Activated T-cell treated with anti-CD3 and anti-CD28 coated beads for 24 hours (primary cell): ENCODE results near the gene PRRX1.

Source experiments
- DNase-seq: peaks from one replicate; pipeline ENCODE4 v3.0.0-alpha.2; 2020; ENCODE audit warnings: low read depth

PRRX1 gene

GRCh38 chr1:170664093-170664827, at the start of gene PRRX1:
PRRX1 (plus strand) TSS chr1:170664131; CDS start chr1:170664219, 88 bp downstream.
- no peak for DNase-seq

GRCh38 chr1:170617591-170618330, 46.2 kb upstream of the PRRX1 start:
- DNase-seq: no peak

GRCh38 chr1:170618421-170618820, 45.5 kb upstream of the PRRX1 start:
- no peak for DNase-seq

GRCh38 chr1:170619241-170620028, 44.5 kb upstream of the PRRX1 start:
- no peak for DNase-seq

GRCh38 chr1:170620164-170620563, 43.8 kb upstream of the PRRX1 start:
- DNase-seq: no peak

GRCh38 chr1:170623171-170623570, 40.8 kb upstream of the PRRX1 start:
- no peak for DNase-seq

DNA sequence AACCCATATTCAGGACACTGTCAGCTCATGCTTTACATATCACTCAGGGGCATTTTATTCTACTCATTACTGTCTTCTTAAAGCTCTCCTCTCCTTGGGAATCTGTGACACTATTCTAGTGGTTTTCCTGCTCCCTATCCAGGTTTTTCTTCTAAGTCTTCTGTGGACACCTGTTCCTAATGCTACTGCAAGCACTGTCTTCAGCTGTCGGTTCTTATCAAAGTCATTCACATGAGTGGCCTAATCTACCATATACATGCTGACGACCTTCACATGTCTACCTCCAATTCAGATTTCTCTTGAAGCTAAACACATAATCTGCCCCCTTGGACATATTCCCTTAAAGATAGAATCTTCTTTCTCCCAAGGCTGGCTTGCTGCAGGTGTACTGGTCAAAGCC, 39.8 kb upstream of the PRRX1 start:
- DNase-seq: no peak

DNA sequence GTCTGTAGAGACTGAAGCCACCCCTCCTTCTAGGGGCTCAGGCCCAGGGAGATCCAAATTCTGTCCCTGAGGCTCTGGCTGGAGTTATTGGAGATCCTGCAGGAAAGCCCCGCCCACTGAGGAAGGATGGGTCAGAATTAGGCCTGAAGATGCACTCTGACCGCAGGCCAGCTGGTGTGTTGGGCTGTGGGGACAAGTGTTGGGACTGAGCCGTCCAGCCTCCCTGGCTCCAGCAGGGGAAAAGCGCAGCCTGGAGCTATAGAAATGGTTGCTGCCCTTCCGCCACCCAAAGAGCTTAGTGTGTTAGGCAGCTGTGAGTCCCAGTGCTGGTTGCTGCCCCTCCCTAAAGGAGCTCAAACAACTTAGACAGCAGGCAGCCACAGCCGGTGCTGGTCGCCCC, 33.0 kb upstream of the PRRX1 start:
- DNase-seq: no peak

- DNase-seq: no peak
Observed at GRCh38 chr1:170634293-170634692, 29.6 kb upstream of the PRRX1 start.

DNA sequence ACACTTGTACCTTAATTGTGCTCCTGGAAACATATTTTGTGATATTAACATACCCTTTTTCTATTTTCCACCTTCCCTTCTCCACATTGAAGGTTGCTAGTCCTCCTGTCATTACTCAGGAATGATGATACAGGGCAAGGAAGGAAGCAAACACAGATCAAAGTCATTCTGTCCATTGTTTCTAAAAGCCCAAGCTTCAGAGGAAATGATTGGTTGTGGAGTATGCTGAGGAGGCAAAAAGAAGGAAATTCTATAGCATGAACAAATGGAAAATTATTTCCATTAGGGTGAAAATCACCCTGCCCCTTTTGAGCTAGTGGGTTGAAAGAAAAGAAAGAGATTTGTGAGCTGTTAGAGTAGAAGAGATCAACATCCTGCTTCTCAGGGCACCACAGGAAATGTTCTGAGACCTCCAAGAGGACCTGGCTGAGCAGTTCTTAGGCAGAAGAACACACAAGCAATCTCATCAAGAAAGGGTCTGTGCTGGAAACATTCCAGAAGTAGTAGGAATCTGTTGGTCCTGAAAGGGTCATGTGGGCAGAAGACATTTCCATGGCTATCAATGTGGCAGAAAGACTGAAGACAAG, 29.0 kb upstream of the PRRX1 start:
- no peak for DNase-seq

DNA sequence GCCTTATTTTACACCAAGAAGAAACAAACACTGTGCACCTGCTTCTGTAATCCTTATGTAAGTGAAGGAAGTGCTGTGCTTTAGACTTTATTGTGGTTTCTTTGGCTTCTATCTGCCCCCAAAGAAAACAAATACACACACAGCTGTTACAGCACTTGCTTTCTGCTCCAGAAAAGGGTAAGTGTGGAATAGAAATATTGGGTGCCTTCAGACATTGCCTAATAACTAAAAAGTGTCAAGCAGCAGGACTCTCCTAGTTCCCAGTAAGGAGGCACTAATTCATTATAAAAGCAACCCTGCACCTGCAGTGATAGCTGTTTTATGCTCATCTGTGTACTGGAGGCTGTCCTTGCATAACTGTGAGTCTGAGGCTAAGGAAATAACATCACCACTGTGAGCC, 23.4 kb upstream of the PRRX1 start:
- DNase-seq: no peak

DNA sequence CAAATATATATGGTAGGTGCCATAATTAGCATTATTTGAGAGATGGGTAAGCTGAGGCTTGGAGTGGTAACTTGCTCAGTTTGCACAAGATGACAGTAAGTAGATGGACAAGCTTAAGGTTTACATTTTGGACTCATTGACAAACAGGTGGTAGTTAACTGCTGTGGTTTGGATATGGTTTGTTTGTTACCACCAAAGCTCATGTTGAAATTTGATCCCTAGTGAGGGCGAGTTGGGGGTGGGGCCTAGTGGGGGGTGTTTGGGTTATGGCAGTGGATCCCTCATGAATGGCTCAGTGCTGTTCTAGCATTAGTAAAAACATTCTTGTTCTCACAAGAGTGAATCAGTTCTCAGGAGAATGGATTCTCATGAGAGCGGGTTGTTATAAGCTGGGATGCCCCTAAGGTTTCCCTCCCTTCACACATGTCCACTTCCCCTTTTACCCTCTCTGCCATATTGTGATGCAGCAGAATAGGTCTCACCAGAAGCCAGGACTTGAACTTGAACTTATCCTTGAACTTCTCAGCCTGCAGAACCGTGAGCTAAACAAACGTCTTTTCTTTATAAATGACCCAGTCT, 6.6 kb upstream of the PRRX1 start:
- no peak for DNase-seq

DNA sequence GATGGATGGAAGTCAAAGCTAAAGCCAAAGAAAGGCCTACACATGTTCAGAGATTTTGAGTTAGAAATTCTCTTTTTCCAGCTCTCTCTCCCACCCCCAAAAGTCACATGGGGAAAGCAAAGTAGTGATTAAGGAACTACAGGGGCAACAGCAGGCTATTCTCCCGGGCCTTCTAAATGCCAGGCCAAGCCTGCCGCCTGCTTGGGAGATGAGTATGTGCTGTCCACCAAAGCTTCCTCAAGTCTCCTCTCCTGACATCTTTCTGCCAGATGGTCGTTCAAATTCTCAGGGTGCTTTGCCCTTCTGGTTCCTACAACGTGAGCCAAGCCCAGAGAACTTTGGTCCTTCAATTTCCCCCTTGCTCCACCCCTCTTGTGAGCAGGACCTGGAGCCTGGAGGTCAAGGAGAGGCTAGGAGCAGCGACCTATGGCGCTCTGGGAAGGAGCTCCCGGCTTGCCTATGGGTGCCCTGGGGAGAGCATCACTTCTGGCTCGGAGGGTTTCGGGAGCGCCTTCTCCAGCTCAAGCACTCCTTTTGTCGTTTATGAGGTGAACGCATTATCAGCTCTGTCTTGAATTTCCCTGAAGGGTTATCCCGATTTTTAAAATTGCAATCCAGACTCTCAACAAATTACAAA, 4.4 kb upstream of the PRRX1 start:
- DNase-seq: no peak

- no peak for DNase-seq
Observed at GRCh38 chr1:170660281-170660713, 3.6 kb upstream of the PRRX1 start.

DNA sequence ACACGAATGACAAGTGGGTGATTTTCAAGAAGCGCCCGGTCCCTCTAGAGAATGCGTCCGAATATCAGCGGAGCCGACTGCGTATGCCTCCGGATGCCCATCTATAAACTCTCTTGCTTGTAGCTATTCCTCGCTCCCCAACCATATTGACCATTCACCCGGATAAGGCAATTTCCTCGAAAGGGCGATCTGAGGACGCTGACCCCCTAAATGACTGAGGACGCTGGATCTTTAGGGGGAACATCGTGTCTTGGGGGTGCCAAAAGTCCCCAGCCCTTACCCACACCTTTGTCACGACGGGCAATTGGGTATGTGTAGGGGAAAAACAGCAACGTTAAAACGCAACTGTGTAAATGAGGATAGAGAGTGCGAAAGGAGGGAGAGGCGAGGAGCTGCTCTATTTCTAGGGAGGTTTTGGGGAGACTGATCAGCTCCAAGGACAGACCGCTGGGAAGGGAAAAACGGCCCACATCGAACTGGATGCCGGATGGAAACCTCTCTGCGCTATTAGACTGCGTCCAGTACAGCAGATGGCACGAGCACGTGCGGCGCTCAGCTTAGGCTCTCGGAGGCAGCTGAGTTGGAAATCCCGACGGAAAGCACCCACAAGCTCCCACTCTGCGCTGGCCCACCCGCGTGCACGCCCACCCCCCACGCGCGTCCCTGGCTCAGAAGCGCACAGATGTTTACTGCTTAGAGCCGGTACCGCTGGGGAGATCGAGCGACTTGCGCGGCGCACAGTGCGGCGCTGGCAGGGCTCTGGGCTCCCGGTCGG, 2.9 kb upstream of the PRRX1 start:
- no peak for DNase-seq

- DNase-seq: no peak
Observed at GRCh38 chr1:170661646-170662411, 2.1 kb upstream of the PRRX1 start.

DNA sequence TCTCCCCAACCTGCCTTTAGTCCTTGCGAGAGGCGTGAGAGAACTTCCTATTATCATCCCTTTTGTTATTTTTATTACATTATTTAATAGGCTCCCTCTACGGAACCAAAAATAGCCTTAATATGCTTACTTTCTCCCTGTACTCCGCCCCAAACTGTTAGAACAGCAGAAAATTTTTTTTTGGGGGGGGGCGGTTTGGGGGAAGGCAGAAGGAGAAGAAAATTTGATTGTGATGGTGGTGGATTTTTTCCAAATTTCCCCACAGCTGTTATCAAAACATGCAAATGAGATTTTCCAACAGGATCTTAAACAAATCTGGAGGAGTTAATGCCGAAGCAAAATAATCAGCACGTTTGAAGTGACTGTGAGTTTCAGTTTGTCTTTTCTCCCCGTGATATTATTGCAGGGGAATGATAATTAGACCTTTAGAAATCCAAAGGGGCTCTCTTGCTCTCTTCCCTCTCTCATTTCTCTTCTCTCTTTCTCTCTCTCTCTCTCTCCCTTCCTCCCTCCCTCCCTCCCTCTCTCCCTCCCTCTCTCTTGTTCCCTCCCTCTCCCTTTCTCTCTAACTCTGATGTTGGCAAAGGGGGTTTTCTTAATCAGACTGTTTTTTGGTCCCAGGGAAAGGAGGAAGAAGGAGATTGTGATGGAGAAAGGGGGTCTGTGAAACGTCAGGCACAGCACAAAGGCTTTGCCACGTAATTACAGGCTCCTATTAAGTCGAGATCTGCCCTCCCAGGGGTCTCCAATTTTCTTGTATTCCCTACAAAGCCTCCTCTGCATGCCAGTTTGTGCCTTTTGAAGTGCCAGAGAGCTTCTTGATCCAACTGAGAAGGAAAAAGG, 1.1 kb upstream of the PRRX1 start:
- DNase-seq: no peak

- DNase-seq: no peak
Observed at GRCh38 chr1:170663404-170664092, 383 bp upstream of the PRRX1 start.
